Breast epithelium (tissue), 4 donors: Measurements from ENCODE around the gene KRTAP20-2. TPM values are rescaled to one million over a fixed set of nuclear protein-coding genes. Genes with fewer than 3 reads are reported as not detected.

Experiments
- DNase-seq, 2 donors: peaks; one replicate each; pipeline ENCODE4 v3.0.0-alpha.2; 2019; ENCODE audit warnings: low spot score in 2 of 2
- H3K27ac ChIP-seq, 2 donors: fragments of 200-600 bp; sonication (generic) in 1 of 2; one replicate each; pipeline ENCODE4 v1.5.1; 2016 to 2019; ENCODE audit warnings: mild to moderate bottlenecking in 1 of 2
- H3K27me3 ChIP-seq, 2 donors: fragments of 200-600 bp; sonication (generic) in 1 of 2; one replicate each; pipeline versions ENCODE4 v1.5.1 to v1.6.0; 2017 to 2019; ENCODE audit warnings: control low read depth in 1 of 2, mild to moderate bottlenecking in 1 of 2
- H3K36me3 ChIP-seq: fragments of 200-600 bp; one replicate; pipeline ENCODE4 v1.5.1; 2019
- H3K4me1 ChIP-seq, 2 donors: fragments of 200-600 bp; sonication (generic); one replicate each; pipeline ENCODE4 v1.5.1; 2016 to 2019; ENCODE audit warnings: control low read depth in 1 of 2
- H3K4me3 ChIP-seq, 3 donors: fragments of 200-600 bp; sonication (generic); 1 replicate in 2 of 3; 2 replicates in 1 of 3; pipeline ENCODE4 v1.5.1; 2016 to 2019; ENCODE audit warnings: mild to moderate bottlenecking in 3 of 3, moderate library complexity in 2 of 3
- H3K9me3 ChIP-seq, 2 donors: fragments of 200-600 bp; sonication (generic) in 1 of 2; one replicate each; pipeline ENCODE4 v1.5.1; 2016 to 2019; ENCODE audit warnings: control low read depth in 1 of 2
- CTCF ChIP-seq, 3 donors: fragments of 450-650 bp; IDR thresholded peaks; one replicate each; pipeline ENCODE4 v1.5.1; 2016 to 2017; ENCODE audit warnings: antibody characterized with exemption in 3 of 3, mild to moderate bottlenecking in 3 of 3, moderate library complexity in 3 of 3
- POLR2A ChIP-seq: fragments of 450-650 bp; IDR thresholded peaks from one replicate; pipeline ENCODE4 v1.6.1; 2016; ENCODE audit warnings: antibody characterized with exemption, mild to moderate bottlenecking, moderate library complexity
- POLR2AphosphoS5 ChIP-seq, 3 donors: sonication (generic); formaldehyde crosslinking; IDR thresholded peaks; one replicate each; pipeline ENCODE4 v1.6.1; 2017; ENCODE audit warnings: antibody characterized with exemption in 3 of 3
- intact Hi-C: fragments of 100-400 bp; cut with DNase I; formaldehyde crosslinking; loops from one replicate; pipeline ENCODE4 v1.15.1; 2023; ENCODE audit warnings: low total_unique reads
- total RNA-seq, 3 donors: library from RNA; depleted of rRNA; stranded (reverse); fragments of >200 nt; gene quantifications; one replicate each; pipeline ENCODE4 v1.1.0, GENCODE V29; 2016

Gene KRTAP20-2
- total RNA-seq, 3 donors from 2014 or later: not detected

GRCh38 chr21:30620080-30620479 is 14.9 kb upstream of the KRTAP20-2 start:
- Histone ChIP-seq H3K4me1 (no peaks in the 10 kb centered on the region), H3K4me3 (no peak overlapping the region), H3K36me3 (no peaks in the 10 kb centered on the region), H3K27ac (no peak overlapping the region), H3K27me3 (no peaks in the 10 kb centered on the region), H3K9me3 (peaks cover 0 to 5% of the 10 kb centered on the region in 2 donors)
- no peak for DNase-seq
- intact Hi-C loops: no loop called here
- no peak for TF ChIP-seq POLR2AphosphoS5 (IDR thresholded peaks at IDR 0.05)
- TF ChIP-seq POLR2A: no peak
- no peak for TF ChIP-seq CTCF (IDR thresholded peaks at IDR 0.05)

- TF ChIP-seq CTCF (IDR thresholded peaks at IDR 0.05): no peak
- TF ChIP-seq POLR2AphosphoS5 (IDR thresholded peaks at IDR 0.05): no peak
- no peak for TF ChIP-seq POLR2A
- H3K36me3 ChIP-seq: no peaks in the 10 kb centered on the region
- intact Hi-C loops: no loop called here
- no peaks in the 10 kb centered on the region for H3K4me1 ChIP-seq
- no peaks in the 10 kb centered on the region for H3K27me3 ChIP-seq
- DNase-seq: no peak
- no peak within 1 kb of the TSS for H3K27ac ChIP-seq
- no peak within 1 kb of the TSS for H3K4me3 ChIP-seq
- peaks cover 0 to 10% of the 10 kb centered on the region in 2 donors for H3K9me3 ChIP-seq
These were observed 14.5 kb upstream of the KRTAP20-2 start, which contains the start of gene KRTAP20-4 for GRCh38 chr21:30620522-30620921. TSS of gene KRTAP20-4 (plus strand) at chr21:30620627.

- H3K27me3 ChIP-seq: no peaks in the 10 kb centered on the region
- H3K27ac ChIP-seq: no peak overlapping the region
- no peak for TF ChIP-seq POLR2A
- TF ChIP-seq CTCF (IDR thresholded peaks at IDR 0.05): no peak
- TF ChIP-seq POLR2AphosphoS5 (IDR thresholded peaks at IDR 0.05): no peak
- no peaks in the 10 kb centered on the region for H3K4me1 ChIP-seq
- intact Hi-C loops: no loop called here
- no peak for DNase-seq
- H3K36me3 ChIP-seq: no peaks in the 10 kb centered on the region
- H3K9me3 ChIP-seq: peaks cover 0 to 10% of the 10 kb centered on the region in 2 donors
- no peak overlapping the region for H3K4me3 ChIP-seq
These were observed 11.6 kb upstream of the KRTAP20-2 start for GRCh38 chr21:30623362-30623761.

- TF ChIP-seq POLR2A: no peak
- no peak for TF ChIP-seq POLR2AphosphoS5 (IDR thresholded peaks at IDR 0.05)
- no peak for TF ChIP-seq CTCF (IDR thresholded peaks at IDR 0.05)
- Histone ChIP-seq H3K4me3 (no peak overlapping the region), H3K9me3 (peaks cover 0 to 10% of the 10 kb centered on the region in 2 donors), H3K4me1 (no peaks in the 10 kb centered on the region), H3K27me3 (no peaks in the 10 kb centered on the region), H3K36me3 (no peaks in the 10 kb centered on the region), H3K27ac (no peak overlapping the region)
- no peak for DNase-seq
- intact Hi-C loops: no loop called here
These were observed 9.4 kb upstream of the KRTAP20-2 start for GRCh38 chr21:30625449-30626165.

GRCh38 chr21:30628109-30628508 is 6.9 kb upstream of the KRTAP20-2 start:
- no peak for DNase-seq
- Histone ChIP-seq H3K4me1 (no peaks in the 10 kb centered on the region), H3K9me3 (peaks cover 0 to 10% of the 10 kb centered on the region in 2 donors), H3K27ac (no peak overlapping the region), H3K36me3 (no peaks in the 10 kb centered on the region), H3K4me3 (no peak overlapping the region), H3K27me3 (no peaks in the 10 kb centered on the region)
- TF ChIP-seq CTCF (IDR thresholded peaks at IDR 0.05): no peak
- no peak for TF ChIP-seq POLR2A
- no peak for TF ChIP-seq POLR2AphosphoS5 (IDR thresholded peaks at IDR 0.05)
- intact Hi-C loops: no loop called here
